ENCODE data around the gene SPTAN1.

GRCh38 chr9:128505414-128505765, 47.0 kb upstream of the SPTAN1 start:
- no peak for TF ChIP-seq ZFP3 (CRISPR knock-in tag; IDR thresholded peaks at IDR 0.05)
- no peak for TF ChIP-seq ARNTL (CRISPR knock-in tag; IDR thresholded peaks at IDR 0.05; ENCODE audit: borderline replicate concordance, low read depth)
- TF ChIP-seq ISL1 (CRISPR knock-in tag; IDR thresholded peaks at IDR 0.05), result no peak
- TF ChIP-seq ZC3H10 (CRISPR knock-in tag; IDR thresholded peaks at IDR 0.05), result no peak
- no peak for TF ChIP-seq ZFP30 (CRISPR knock-in tag; IDR thresholded peaks at IDR 0.05)
- no peak for TF ChIP-seq CSDC2 (CRISPR knock-in tag; IDR thresholded peaks at IDR 0.05)
- no peak for TF ChIP-seq PATZ1 (CRISPR knock-in tag; IDR thresholded peaks at IDR 0.05; ENCODE audit: borderline replicate concordance)
- no peak for TF ChIP-seq POU6F1 (CRISPR knock-in tag; IDR thresholded peaks at IDR 0.05; ENCODE audit: borderline replicate concordance, low read depth)
- TF ChIP-seq CREB5 (CRISPR knock-in tag; IDR thresholded peaks at IDR 0.05; ENCODE audit: low read depth), result no peak
- no peak for TF ChIP-seq RARB (CRISPR knock-in tag; IDR thresholded peaks at IDR 0.05)
- TF ChIP-seq PPARA (CRISPR knock-in tag; IDR thresholded peaks at IDR 0.05; ENCODE audit: borderline replicate concordance), result no peak

All from SK-N-SH treated with all-trans-retinoic acid at 6 μM for 48 hours (cell line).